ENCODE data around the gene IFIT2.
"Not testable (repeated sequence)": the region's sequence is repeated elsewhere in the genome, so short reads cannot be mapped to it uniquely, and the experiment has no call there.

Gene IFIT2

DNA sequence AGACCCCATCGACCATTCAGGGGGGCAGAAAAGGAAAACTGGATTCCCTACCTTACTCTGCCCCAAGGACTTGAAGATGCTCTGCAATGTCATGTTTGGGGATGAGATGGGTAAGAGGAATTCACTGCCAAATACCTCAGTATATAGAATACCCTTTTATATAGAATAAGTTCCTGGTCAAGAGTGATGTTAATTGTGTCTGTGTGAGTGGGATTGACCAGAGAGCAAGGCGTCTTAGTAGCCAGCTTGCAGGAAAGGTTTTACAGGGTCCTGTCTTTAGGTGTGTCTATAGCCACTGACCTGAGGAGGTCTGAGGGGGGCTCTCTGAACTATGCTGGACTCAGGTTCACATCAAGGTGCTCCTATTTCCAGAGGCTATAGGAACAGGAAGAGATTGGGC lies 27.3 kb downstream of the IFIT2 start:
- H3K4me3 ChIP-seq (ENCODE audit: low read depth, low read length), result no peak overlapping the region
- H3K4me1 ChIP-seq (ENCODE audit: control insufficient read depth, insufficient read depth, low read length), result peaks cover 49% of the 10 kb centered on the region
- no peak overlapping the region for H3K27ac ChIP-seq (ENCODE audit: low read depth, low read length)
- no peak overlapping the region for H3K9ac ChIP-seq (ENCODE audit: low read length)
- H3K9me3 ChIP-seq (ENCODE audit: control insufficient read depth, insufficient read depth, low read depth, low read length), result no peaks in the 10 kb centered on the region; the same call in 1 of the 2 replicates
- H3K36me3 ChIP-seq (ENCODE audit: control insufficient read depth, insufficient read depth, low read length), result no peaks in the 10 kb centered on the region
- H3K27me3 ChIP-seq (ENCODE audit: control insufficient read depth, insufficient read depth, low read length), result no peaks in the 10 kb centered on the region

DNA sequence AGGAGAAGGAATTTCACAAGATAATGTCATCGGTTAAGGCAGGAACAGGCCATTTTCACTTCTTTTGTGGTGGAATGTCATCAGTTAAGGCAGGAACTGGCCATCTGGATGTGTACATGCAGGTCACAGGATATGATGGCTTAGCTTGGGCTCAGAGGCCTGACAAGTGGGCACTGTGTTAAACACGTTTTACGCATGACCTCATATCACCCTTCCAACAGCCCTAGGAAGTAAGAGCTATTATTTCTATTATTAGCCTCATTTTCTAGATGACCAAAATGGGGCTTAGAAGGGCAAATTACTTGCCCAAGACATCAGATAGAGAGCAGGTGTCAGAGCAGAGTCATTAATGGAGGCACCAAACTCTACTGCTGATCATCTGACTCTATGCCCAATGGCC lies 28.2 kb downstream of the IFIT2 start:
- H3K4me1 ChIP-seq (ENCODE audit: control insufficient read depth, insufficient read depth, low read length), result peaks cover 50% of the 10 kb centered on the region
- not testable (repeated sequence) for H3K36me3 ChIP-seq (ENCODE audit: control insufficient read depth, insufficient read depth, low read length); H3K9me3 ChIP-seq (ENCODE audit: control insufficient read depth, insufficient read depth, low read depth, low read length); H3K4me3 ChIP-seq (ENCODE audit: low read depth, low read length); H3K27ac ChIP-seq (ENCODE audit: low read depth, low read length); H3K27me3 ChIP-seq (ENCODE audit: control insufficient read depth, insufficient read depth, low read length); H3K9ac ChIP-seq (ENCODE audit: low read length)

DNA sequence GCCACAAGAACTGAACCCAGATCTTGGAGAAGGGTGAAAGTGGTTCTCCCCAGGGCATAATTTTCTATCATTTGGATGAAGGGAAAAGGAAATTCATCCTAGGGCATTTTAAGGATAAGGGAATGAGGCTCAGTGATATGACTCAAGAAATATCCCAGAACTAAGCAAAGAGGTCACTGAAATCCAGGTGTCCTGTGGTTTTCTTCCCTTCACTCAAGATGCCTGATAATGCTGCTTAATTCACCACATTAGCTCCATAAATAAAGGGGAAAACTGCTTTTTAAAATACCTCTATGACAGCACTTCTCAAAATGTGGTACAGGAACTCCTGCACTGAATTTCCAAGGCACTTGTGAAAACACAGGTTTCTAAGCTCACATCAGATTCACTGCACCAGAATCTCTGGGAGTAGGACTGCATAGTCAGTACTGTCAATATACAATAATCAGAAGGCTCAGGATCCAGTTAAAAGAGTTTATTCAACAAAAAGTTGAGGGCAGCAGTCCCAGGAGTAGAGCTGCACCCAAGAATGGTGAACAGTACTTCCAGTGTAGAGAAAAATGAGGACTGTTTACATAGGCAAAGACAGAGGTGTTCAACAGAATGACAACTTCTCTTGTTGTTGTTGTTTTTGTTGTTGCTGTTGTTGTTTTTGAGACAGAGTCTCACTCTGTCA lies 28.8 kb downstream of the IFIT2 start:
- Histone ChIP-seq H3K9me3 (ENCODE audit: control insufficient read depth, insufficient read depth, low read depth, low read length) (no peaks in the 10 kb centered on the region; the same call in 1 of the 2 replicates), H3K4me1 (ENCODE audit: control insufficient read depth, insufficient read depth, low read length) (peaks cover 50% of the 10 kb centered on the region), H3K27ac (ENCODE audit: low read depth, low read length) (no peak overlapping the region), H3K27me3 (ENCODE audit: control insufficient read depth, insufficient read depth, low read length) (no peaks in the 10 kb centered on the region), H3K4me3 (ENCODE audit: low read depth, low read length) (no peak overlapping the region), H3K9ac (ENCODE audit: low read length) (no peak overlapping the region), H3K36me3 (ENCODE audit: control insufficient read depth, insufficient read depth, low read length) (no peaks in the 10 kb centered on the region)

GRCh38 chr10:89331487-89332122 lies 29.8 kb downstream of the IFIT2 start:
- H3K9ac ChIP-seq (ENCODE audit: low read length); H3K27me3 ChIP-seq (ENCODE audit: control insufficient read depth, insufficient read depth, low read length); H3K9me3 ChIP-seq (ENCODE audit: control insufficient read depth, insufficient read depth, low read depth, low read length); H3K4me3 ChIP-seq (ENCODE audit: low read depth, low read length); H3K36me3 ChIP-seq (ENCODE audit: control insufficient read depth, insufficient read depth, low read length); H3K27ac ChIP-seq (ENCODE audit: low read depth, low read length): not testable (repeated sequence)
- peaks cover 50% of the 10 kb centered on the region for H3K4me1 ChIP-seq (ENCODE audit: control insufficient read depth, insufficient read depth, low read length)

- no peaks in the 10 kb centered on the region for H3K27me3 ChIP-seq (ENCODE audit: control insufficient read depth, insufficient read depth, low read length)
- H3K9me3 ChIP-seq (ENCODE audit: control insufficient read depth, insufficient read depth, low read depth, low read length), result no peaks in the 10 kb centered on the region; the same call in 1 of the 2 replicates
- H3K9ac ChIP-seq (ENCODE audit: low read length), result no peak overlapping the region
- H3K36me3 ChIP-seq (ENCODE audit: control insufficient read depth, insufficient read depth, low read length), result no peaks in the 10 kb centered on the region
- no peak overlapping the region for H3K4me3 ChIP-seq (ENCODE audit: low read depth, low read length)
- 0 out of 2 replicates have a peak overlapping the region, but pooled peaks have one; percentile 3 for H3K27ac ChIP-seq (ENCODE audit: low read depth, low read length)
- H3K4me1 ChIP-seq (ENCODE audit: control insufficient read depth, insufficient read depth, low read length), result peaks cover 48% of the 10 kb centered on the region
Measured at GRCh38 chr10:89332123-89332633, 30.3 kb downstream of the IFIT2 start.

DNA sequence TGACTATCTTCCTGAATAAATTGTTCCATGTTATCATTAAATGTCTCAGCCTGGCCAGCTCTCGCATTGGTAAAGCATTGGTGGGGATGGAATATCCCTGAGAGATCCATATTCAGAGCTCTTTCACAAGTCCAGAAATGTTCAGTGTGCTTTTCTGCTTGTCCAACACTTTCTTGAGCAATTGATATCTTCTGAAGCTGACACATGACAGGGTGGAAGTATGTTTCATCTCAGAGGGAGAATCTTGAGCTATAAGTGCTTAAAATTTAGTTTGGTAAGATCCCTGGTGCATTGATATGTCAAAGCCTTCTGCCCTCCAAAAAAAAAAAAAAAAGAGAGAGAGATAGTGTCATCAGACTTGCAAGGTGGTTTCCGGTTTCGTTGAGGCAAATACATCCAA lies 33.4 kb downstream of the IFIT2 start:
- Histone ChIP-seq H3K27me3 (ENCODE audit: control insufficient read depth, insufficient read depth, low read length) (no peaks in the 10 kb centered on the region), H3K4me3 (ENCODE audit: low read depth, low read length) (no peak overlapping the region), H3K4me1 (ENCODE audit: control insufficient read depth, insufficient read depth, low read length) (peaks cover 24% of the 10 kb centered on the region), H3K27ac (ENCODE audit: low read depth, low read length) (no peak overlapping the region), H3K9me3 (ENCODE audit: control insufficient read depth, insufficient read depth, low read depth, low read length) (no peaks in the 10 kb centered on the region), H3K36me3 (ENCODE audit: control insufficient read depth, insufficient read depth, low read length) (no peaks in the 10 kb centered on the region), H3K9ac (ENCODE audit: low read length) (no peak overlapping the region)

GRCh38 chr10:89336241-89336640 lies 34.4 kb downstream of the IFIT2 start:
- H3K4me1 ChIP-seq (ENCODE audit: control insufficient read depth, insufficient read depth, low read length), result peaks cover 24% of the 10 kb centered on the region
- H3K4me3 ChIP-seq (ENCODE audit: low read depth, low read length), result no peak overlapping the region
- no peaks in the 10 kb centered on the region for H3K36me3 ChIP-seq (ENCODE audit: control insufficient read depth, insufficient read depth, low read length)
- no peaks in the 10 kb centered on the region for H3K9me3 ChIP-seq (ENCODE audit: control insufficient read depth, insufficient read depth, low read depth, low read length)
- H3K27ac ChIP-seq (ENCODE audit: low read depth, low read length), result no peak overlapping the region
- no peak overlapping the region for H3K9ac ChIP-seq (ENCODE audit: low read length)
- no peaks in the 10 kb centered on the region for H3K27me3 ChIP-seq (ENCODE audit: control insufficient read depth, insufficient read depth, low read length)

GRCh38 chr10:89337484-89337883 lies 35.6 kb downstream of the IFIT2 start:
- Histone ChIP-seq H3K27me3 (ENCODE audit: control insufficient read depth, insufficient read depth, low read length) (no peaks in the 10 kb centered on the region), H3K9ac (ENCODE audit: low read length) (no peak overlapping the region), H3K4me3 (ENCODE audit: low read depth, low read length) (no peak overlapping the region), H3K9me3 (ENCODE audit: control insufficient read depth, insufficient read depth, low read depth, low read length) (no peaks in the 10 kb centered on the region), H3K4me1 (ENCODE audit: control insufficient read depth, insufficient read depth, low read length) (peaks cover 18% of the 10 kb centered on the region), H3K27ac (ENCODE audit: low read depth, low read length) (no peak overlapping the region), H3K36me3 (ENCODE audit: control insufficient read depth, insufficient read depth, low read length) (no peaks in the 10 kb centered on the region)

DNA sequence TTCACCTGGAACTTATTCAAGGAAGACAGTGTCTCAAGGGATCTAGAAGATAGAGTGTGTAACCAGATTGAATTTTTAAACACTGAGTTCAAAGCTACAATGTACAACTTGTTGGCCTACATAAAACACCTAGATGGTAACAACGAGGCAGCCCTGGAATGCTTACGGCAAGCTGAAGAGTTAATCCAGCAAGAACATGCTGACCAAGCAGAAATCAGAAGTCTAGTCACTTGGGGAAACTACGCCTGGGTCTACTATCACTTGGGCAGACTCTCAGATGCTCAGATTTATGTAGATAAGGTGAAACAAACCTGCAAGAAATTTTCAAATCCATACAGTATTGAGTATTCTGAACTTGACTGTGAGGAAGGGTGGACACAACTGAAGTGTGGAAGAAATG lies 36.9 kb downstream of the IFIT2 start:
- no peaks in the 10 kb centered on the region for H3K27me3 ChIP-seq (ENCODE audit: control insufficient read depth, insufficient read depth, low read length)
- H3K36me3 ChIP-seq (ENCODE audit: control insufficient read depth, insufficient read depth, low read length), result no peaks in the 10 kb centered on the region
- no peak overlapping the region for H3K27ac ChIP-seq (ENCODE audit: low read depth, low read length)
- H3K9ac ChIP-seq (ENCODE audit: low read length), result no peak overlapping the region
- no peak overlapping the region for H3K4me3 ChIP-seq (ENCODE audit: low read depth, low read length)
- no peaks in the 10 kb centered on the region for H3K9me3 ChIP-seq (ENCODE audit: control insufficient read depth, insufficient read depth, low read depth, low read length)
- peaks cover 10% of the 10 kb centered on the region for H3K4me1 ChIP-seq (ENCODE audit: control insufficient read depth, insufficient read depth, low read length)

GRCh38 chr10:89339875-89340274 lies 38.0 kb downstream of the IFIT2 start:
- Histone ChIP-seq H3K4me1 (ENCODE audit: control insufficient read depth, insufficient read depth, low read length) (0 out of 2 replicates have a peak, but pooled peaks cover 5% of the 10 kb centered on the region), H3K36me3 (ENCODE audit: control insufficient read depth, insufficient read depth, low read length) (no peaks in the 10 kb centered on the region), H3K9me3 (ENCODE audit: control insufficient read depth, insufficient read depth, low read depth, low read length) (no peaks in the 10 kb centered on the region), H3K9ac (ENCODE audit: low read length) (no peak overlapping the region), H3K4me3 (ENCODE audit: low read depth, low read length) (no peak overlapping the region), H3K27ac (ENCODE audit: low read depth, low read length) (no peak overlapping the region), H3K27me3 (ENCODE audit: control insufficient read depth, insufficient read depth, low read length) (no peaks in the 10 kb centered on the region)

- Histone ChIP-seq H3K9ac (ENCODE audit: low read length) (no peak overlapping the region), H3K27ac (ENCODE audit: low read depth, low read length) (no peak overlapping the region), H3K36me3 (ENCODE audit: control insufficient read depth, insufficient read depth, low read length) (no peaks in the 10 kb centered on the region), H3K9me3 (ENCODE audit: control insufficient read depth, insufficient read depth, low read depth, low read length) (no peaks in the 10 kb centered on the region), H3K4me3 (ENCODE audit: low read depth, low read length) (no peak overlapping the region), H3K27me3 (ENCODE audit: control insufficient read depth, insufficient read depth, low read length) (no peaks in the 10 kb centered on the region), H3K4me1 (ENCODE audit: control insufficient read depth, insufficient read depth, low read length) (peaks cover 16% of the 10 kb centered on the region)
Measured at GRCh38 chr10:89341649-89342048, 39.8 kb downstream of the IFIT2 start.

All from HUES6 (cell line).